ENCODE data around the gene CEP164.
"Not testable (repeated sequence)": the region's sequence is repeated elsewhere in the genome, so short reads cannot be mapped to it uniquely, and the experiment has no call there.

- not testable (repeated sequence) for TF ChIP-seq CTCF (IDR thresholded peaks at IDR 0.05); POLR2A (IDR thresholded peaks at IDR 0.05); EP300 (IDR thresholded peaks at IDR 0.05; ENCODE audit: low read depth); POLR2AphosphoS5 (IDR thresholded peaks at IDR 0.05)
Observed at GRCh38 chr11:117405898-117406297, 78.2 kb downstream of the CEP164 start.

Data from transverse colon (tissue), 4 donors.